H1 (cell line): ENCODE results near the gene CDH26. TPM values are rescaled to one million over a fixed set of nuclear protein-coding genes. Genes with fewer than 3 reads are reported as not detected.

Source experiments
- CTCF ChIA-PET: fragments of 300-600 bp; sonication (Branson Sonifier 250); formaldehyde crosslinking; loops from one replicate; lab custom pipeline; 2021; ENCODE audit not compliant: partially characterized antibody; lab: Charles Lee
- POLR2A ChIA-PET: fragments of 300-600 bp; sonication (Branson Sonifier 250); formaldehyde crosslinking; loops from one replicate; lab custom pipeline; 2021; ENCODE audit warnings: inconsistent platforms; ENCODE audit not compliant: partially characterized antibody; lab: Charles Lee
- DNase-seq, 2 experiments: peaks; one replicate each; pipeline versions ENCODE4 v3.0.0 to v3.0.0-alpha.2; 2010 to 2022; ENCODE audit warnings: low spot score in 2 of 2, low read depth in 1 of 2, mixed read lengths in 1 of 2
- FAIRE-seq: peaks from 2 replicates; lab custom pipeline; 2011; peaks lifted over from hg19 to GRCh38; lab: Jason Lieb, UNC
- H2AFZ ChIP-seq: 2 replicates; pipeline ENCODE4 v1.8.1; 2012; ENCODE audit warnings: low read length, inconsistent platforms
- H2AK5ac ChIP-seq: 2 replicates; pipeline ENCODE4 v1.6.1; 2013; ENCODE audit warnings: low read depth, low read length
- H2BK120ac ChIP-seq: replicated peaks from 2 replicates; pipeline ENCODE3; 2013; ENCODE audit warnings: low read depth, low read length, inconsistent platforms
- H2BK12ac ChIP-seq: 2 replicates; pipeline ENCODE4 v1.6.1; 2013; ENCODE audit warnings: low read depth, low read length
- H2BK15ac ChIP-seq: 2 replicates; pipeline ENCODE4 v1.6.1; 2013; ENCODE audit warnings: low read length
- H2BK20ac ChIP-seq: 2 replicates; pipeline ENCODE4 v1.6.1; 2013; ENCODE audit warnings: low read length
- H2BK5ac ChIP-seq: 2 replicates; pipeline ENCODE4 v1.6.1; 2013; ENCODE audit warnings: low read depth, low read length
- H3K14ac ChIP-seq: 2 replicates; pipeline ENCODE4 v1.6.1; 2013; ENCODE audit warnings: inconsistent platforms; ENCODE audit not compliant: insufficient read length
- H3K18ac ChIP-seq: 2 replicates; pipeline ENCODE4 v1.6.1; 2013; ENCODE audit warnings: low read length; ENCODE audit errors: extremely low read depth
- H3K23ac ChIP-seq: 2 replicates; pipeline ENCODE4 v1.6.1; 2013; ENCODE audit warnings: inconsistent platforms; ENCODE audit not compliant: insufficient read length
- H3K23me2 ChIP-seq: 2 replicates; pipeline ENCODE4 v1.6.1; 2013; ENCODE audit warnings: low read depth, low read length
- H3K27ac ChIP-seq: 2 replicates; pipeline ENCODE4 v1.6.1; 2011; ENCODE audit warnings: low read depth, low read length, inconsistent platforms
- H3K27me3 ChIP-seq, 4 experiments: replicated peaks in 1 of 4; 1 replicate in 1 of 4; 2 replicates in 3 of 4; pipeline versions ENCODE4 v1.6.1 to v1.8.1; 2011 to 2013; ENCODE audit warnings: low read length in 3 of 4, mild to moderate bottlenecking in 3 of 4, inconsistent platforms in 2 of 4, mixed read lengths in 2 of 4, moderate library complexity in 1 of 4; ENCODE audit not compliant: control insufficient read depth in 3 of 4, insufficient read depth in 3 of 4; ENCODE audit errors: extremely low read depth in 1 of 4
- H3K36me3 ChIP-seq, 4 experiments: 2 replicates each; pipeline versions ENCODE4 v1.6.1 to v1.8.1; 2011 to 2013; ENCODE audit warnings: mild to moderate bottlenecking in 4 of 4, low read length in 3 of 4, moderate library complexity in 2 of 4, control low read depth in 1 of 4, inconsistent platforms in 1 of 4; ENCODE audit not compliant: insufficient read depth in 4 of 4, control insufficient read depth in 2 of 4
- H3K4ac ChIP-seq: replicated peaks from 2 replicates; pipeline ENCODE3; 2013; ENCODE audit warnings: low read length, low read depth, mixed read lengths, inconsistent platforms; ENCODE audit not compliant: insufficient read length
- H3K4me1 ChIP-seq, 4 experiments: replicated peaks in 1 of 4; 1 replicate in 1 of 4; 2 replicates in 3 of 4; pipeline versions ENCODE4 v1.6.1 to v1.8.1; 2011 to 2013; ENCODE audit warnings: low read length in 3 of 4, inconsistent platforms in 2 of 4, mixed read lengths in 1 of 4; ENCODE audit not compliant: insufficient read depth in 4 of 4, control insufficient read depth in 3 of 4
- H3K4me2 ChIP-seq, 2 experiments: 2 replicates each; pipeline versions ENCODE4 v1.6.1 to v1.8.1; 2011 to 2013; ENCODE audit warnings: low read depth in 2 of 2, low read length in 2 of 2, control low read depth in 1 of 2, inconsistent platforms in 1 of 2, mild to moderate bottlenecking in 1 of 2; ENCODE audit not compliant: insufficient read depth in 1 of 2
- H3K4me3 ChIP-seq, 4 experiments: fragments of 200-600, 300-600 bp in 1 of 4; sonication (generic), shearing (Covaris generic), sonication (Bioruptor Twin) in 1 of 4; 2 replicates each; pipeline versions ENCODE4 v1.5.1 to v1.8.1; 2011 to 2016; ENCODE audit warnings: low read length in 4 of 4, low read depth in 3 of 4, control low read depth in 2 of 4, inconsistent platforms in 2 of 4, mild to moderate bottlenecking in 2 of 4, mixed read lengths in 1 of 4, moderate library complexity in 1 of 4; ENCODE audit not compliant: insufficient read depth in 2 of 4; ENCODE audit errors: extremely low read depth in 1 of 4
- H3K56ac ChIP-seq: replicated peaks from 2 replicates; pipeline ENCODE3; 2013; ENCODE audit warnings: low read depth, mild to moderate bottlenecking, mixed read lengths, low read length, inconsistent platforms; ENCODE audit not compliant: insufficient read length
- H3K79me1 ChIP-seq: 2 replicates; pipeline ENCODE4 v1.6.1; 2013; ENCODE audit warnings: low read depth, low read length, control low read depth
- H3K79me2 ChIP-seq, 2 experiments: 2 replicates each; pipeline versions ENCODE4 v1.6.1 to v1.8.1; 2012 to 2013; ENCODE audit warnings: low read length in 2 of 2, mild to moderate bottlenecking in 2 of 2, inconsistent platforms in 1 of 2; ENCODE audit not compliant: insufficient read depth in 2 of 2, control insufficient read depth in 1 of 2
- H3K9ac ChIP-seq, 4 experiments: replicated peaks in 1 of 4; 1 replicate in 1 of 4; 2 replicates in 3 of 4; pipeline versions ENCODE4 v1.6.1 to v1.8.1; 2011 to 2013; ENCODE audit warnings: low read depth in 3 of 4, low read length in 3 of 4, control low read depth in 2 of 4, mild to moderate bottlenecking in 2 of 4, moderate library complexity in 2 of 4, inconsistent platforms in 1 of 4; ENCODE audit errors: extremely low read depth in 1 of 4
- H3K9me3 ChIP-seq, 2 experiments: 2 replicates each; pipeline versions ENCODE4 v1.6.1 to v1.8.1; 2012 to 2013; ENCODE audit warnings: mild to moderate bottlenecking in 2 of 2, moderate library complexity in 2 of 2, control low read depth in 1 of 2, inconsistent platforms in 1 of 2, low read depth in 1 of 2, low read length in 1 of 2, mixed read lengths in 1 of 2; ENCODE audit not compliant: insufficient read depth in 2 of 2
- H4K20me1 ChIP-seq, 2 experiments: replicated peaks in 1 of 2; 2 replicates each; pipeline versions ENCODE3 to v1.8.1; 2011 to 2013; ENCODE audit warnings: inconsistent platforms in 2 of 2, low read length in 2 of 2, mild to moderate bottlenecking in 1 of 2; ENCODE audit not compliant: insufficient read depth in 2 of 2, control insufficient read depth in 1 of 2
- H4K5ac ChIP-seq: 2 replicates; pipeline ENCODE4 v1.6.1; 2013; ENCODE audit warnings: low read length, low read depth, mixed read lengths, inconsistent platforms; ENCODE audit not compliant: insufficient read length
- H4K8ac ChIP-seq: 2 replicates; pipeline ENCODE4 v1.8.0; 2013; ENCODE audit warnings: mild to moderate bottlenecking, moderate library complexity, low read length, inconsistent platforms; ENCODE audit not compliant: insufficient read depth; ENCODE audit errors: extremely low read depth
- H4K91ac ChIP-seq: replicated peaks from 2 replicates; pipeline ENCODE3; 2013; ENCODE audit warnings: low read length, mixed read lengths, inconsistent platforms; ENCODE audit not compliant: insufficient read length
- NANOG ChIP-seq: IDR thresholded peaks from 2 replicates; pipeline ENCODE4 v1.6.1; 2011; ENCODE audit warnings: low read length, low read depth, mild to moderate bottlenecking, inconsistent platforms; ENCODE audit not compliant: insufficient read depth, poor library complexity, severe bottlenecking
- POLR2AphosphoS5 ChIP-seq: IDR thresholded peaks from 2 replicates; pipeline ENCODE4 v1.6.1; 2011; ENCODE audit warnings: low read depth, low read length
- SAP30 ChIP-seq: fragments of 300-600 bp; sonication (generic); IDR thresholded peaks from 2 replicates; pipeline ENCODE4 v1.7.1; 2012; ENCODE audit warnings: low read length, moderate library complexity, mild to moderate bottlenecking, inconsistent platforms; ENCODE audit not compliant: insufficient read depth, insufficient replicate concordance
- WGBS, 2 experiments: shearing (Covaris generic) in 1 of 2; methylation state at CpG; one replicate each; pipeline versions ENCODE4 v1.1.6 to v1.1.7; 2013 to 2015; ENCODE audit warnings: low lambda C conversion rate in 2 of 2, mixed read lengths in 2 of 2, inconsistent platforms in 1 of 2, low coverage in 1 of 2, missing lambda C conversion rate in 1 of 2; ENCODE audit not compliant: insufficient replicate concordance in 2 of 2, insufficient coverage in 1 of 2, insufficient read length in 1 of 2; ENCODE audit errors: extremely low coverage in 1 of 2, missing lambda C conversion rate in 1 of 2; 5-methylcytosine and 5-hydroxymethylcytosine counted together
- polyA plus RNA-seq, 7 experiments: library from polyadenylated mRNA; depleted of rRNA in 3 of 7; stranded (reverse) in 5 of 7; unstranded in 2 of 7; fragments of >200 nt in 5 of 7; fragments of 200-250 nt in 2 of 7; gene quantifications; 1 replicate in 5 of 7; 2 replicates in 1 of 7; 4 replicates in 1 of 7; pipeline versions ENCODE4 v1.2.1 to v1.2.3, GENCODE V29; 2011 to 2013; ENCODE audit warnings: missing spikeins in 2 of 7, mixed read lengths in 2 of 7
- total RNA-seq: library from RNA; stranded (reverse); fragmentation: NEBNext Ultra II Directional; extraction: Animal tissue kit (Norgen Biotek cat#: 25700); gene quantifications from 2 replicates; pipeline ENCODE4 v1.2.1, GENCODE V29; 2021

The CDH26 gene
- total and polyA plus RNA-seq, 2 of the 8 experiments (the other 6 are each of a cell fraction or from before 2014, with no cell fraction given) = 1.5 to 1.7 TPM

DNA sequence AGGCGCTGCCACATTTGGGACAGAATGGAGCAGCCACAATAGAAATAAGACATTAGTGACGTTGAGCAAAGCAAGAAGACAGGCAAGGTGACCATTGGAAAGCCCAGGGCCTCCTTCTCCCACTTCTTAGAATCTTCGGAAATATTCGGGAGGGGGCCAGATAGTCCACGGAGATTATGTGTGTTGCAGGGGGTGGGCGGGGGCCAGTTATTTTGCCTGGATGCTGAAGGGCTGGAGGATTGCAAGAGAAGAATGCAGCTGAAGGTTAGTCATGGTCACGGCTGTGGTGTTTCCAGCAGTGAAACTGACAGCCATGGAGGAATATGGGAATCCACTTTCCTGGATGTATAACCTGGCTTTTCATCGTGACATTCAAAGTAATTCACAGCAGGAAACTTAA lies 88.6 kb downstream of the CDH26 start:
- Histone ChIP-seq H3K27ac (no peak overlapping the region), H2BK120ac (no peak overlapping the region)

More for the DNA sequence above, 88.6 kb downstream of the CDH26 start:
- Histone ChIP-seq H2BK15ac (no peak overlapping the region), H3K9ac (no peak overlapping the region), H3K27me3 (no peaks in the 10 kb centered on the region), H4K8ac (no peak overlapping the region), H4K5ac (no peak overlapping the region), H3K9me3 (no peaks in the 10 kb centered on the region), H3K56ac (no peak overlapping the region), H3K4ac (no peak overlapping the region), H3K14ac (no peak overlapping the region), H3K79me2 (no peaks in the 10 kb centered on the region), H3K4me2 (no peak overlapping the region), H3K79me1 (no peaks in the 10 kb centered on the region), H2AK5ac (no peak overlapping the region), H3K18ac (no peak overlapping the region), H4K20me1 (no peaks in the 10 kb centered on the region), H2BK20ac (no peak overlapping the region), H3K4me3 (no peak overlapping the region), H3K23ac (no peak overlapping the region), H3K23me2 (no peaks in the 10 kb centered on the region), H2BK5ac (no peak overlapping the region), H2AFZ (no peak overlapping the region), H2BK12ac (no peak overlapping the region), H3K36me3 (no peaks in the 10 kb centered on the region), H3K4me1 (no peaks in the 10 kb centered on the region), H4K91ac (no peak overlapping the region)
- FAIRE-seq (no peak), DNase-seq (no peak)
- POLR2A ChIA-PET = no interaction called here
- WGBS, 2 experiments = 96% methylated on average over 8 of the region's 8 CpGs; no CpG with 5 or more reads in 1 of the 2 experiments
- CTCF ChIA-PET = interaction anchor here (1.0 to 2.1 kb wide), 3 partner anchors 10 to 37 kb away, joined by 3 to 8 read pairs (median 5); no protein-coding TSS in a partner anchor
- TF ChIP-seq SAP30 (no peak), POLR2AphosphoS5 (no peak), NANOG (no peak)
